K562 (cell line): Measurements from ENCODE around the gene STK4. TPM values are rescaled to one million over a fixed set of nuclear protein-coding genes. Genes with fewer than 3 reads are reported as not detected.

ENCODE experiments used
- ATAC-seq: fragments of 200-7000 bp; cut with Tn5 transposase; 3 replicates; pipeline ENCODE4 v1.9.1; 2020; ENCODE audit warnings: moderate library complexity
- BruUV-seq: library from RNA; stranded (reverse); fragments of 400-500 nt; replicated peaks from 2 replicates; lab custom pipeline; 2021; lab: Mats Ljungman, UMichigan
- CTCF ChIA-PET: fragments of 300-600 bp; formaldehyde crosslinking; extraction: SDS; loops from one replicate; lab custom pipeline; 2021; ENCODE audit warnings: low intra/inter-chr PET ratio; lab: Yijun Ruan, JAX
- POLR2A ChIA-PET: fragments of 300-600, 350-650 bp; sonication (Branson Sonifier 250); formaldehyde crosslinking; extraction: SDS; loops from one replicate; lab custom pipeline; 2021; ENCODE audit warnings: antibody characterized with exemption, inconsistent platforms; lab: Yijun Ruan, JAX
- DNase-seq, 4 experiments: peaks; one replicate each; pipeline versions ENCODE4 v3.0.0 to v3.0.0-alpha.2; 2011 to 2018; ENCODE audit warnings: low spot score in 3 of 4, mixed read lengths in 3 of 4; ENCODE audit errors: extremely low read depth in 1 of 4
- FAIRE-seq: peaks from 2 replicates; lab custom pipeline; 2011; peaks lifted over from hg19 to GRCh38; lab: Jason Lieb, UNC
- H2AFZ ChIP-seq: 2 replicates; pipeline ENCODE4 v1.6.0; 2011; ENCODE audit warnings: low read depth, low read length, control low read depth, inconsistent platforms
- H3K27ac ChIP-seq: fragments of 200-600 bp; 3 replicates; pipeline ENCODE4 v1.8.0; 2011; ENCODE audit warnings: low read depth, mild to moderate bottlenecking, control low read depth, inconsistent platforms, low read length, moderate library complexity, mixed read lengths; ENCODE audit errors: extremely low read depth
- H3K27me3 ChIP-seq, 2 experiments: fragments of 300-600 bp in 1 of 2; 2 replicates in 1 of 2; 3 replicates in 1 of 2; pipeline versions ENCODE4 v1.6.0 to v1.8.0; 2011; ENCODE audit warnings: inconsistent platforms in 2 of 2, low read length in 2 of 2, mild to moderate bottlenecking in 1 of 2, mixed read lengths in 1 of 2, moderate library complexity in 1 of 2; ENCODE audit not compliant: control insufficient read depth in 2 of 2, insufficient read depth in 2 of 2
- H3K36me3 ChIP-seq: fragments of 300-600 bp; 3 replicates; pipeline ENCODE4 v1.8.0; 2011; ENCODE audit warnings: mild to moderate bottlenecking, low read length, inconsistent platforms; ENCODE audit not compliant: control insufficient read depth, insufficient read depth
- H3K4me1 ChIP-seq, 2 experiments: fragments of 200-600 bp in 1 of 2; replicated peaks in 1 of 2; 2 replicates in 1 of 2; 3 replicates in 1 of 2; pipeline versions ENCODE4 v1.5.1 to v1.8.0; 2011; ENCODE audit warnings: inconsistent platforms in 2 of 2, low read length in 2 of 2, mild to moderate bottlenecking in 1 of 2, mixed read lengths in 1 of 2, moderate library complexity in 1 of 2; ENCODE audit not compliant: control insufficient read depth in 2 of 2, insufficient read depth in 2 of 2
- H3K4me2 ChIP-seq: 2 replicates; pipeline ENCODE4 v1.6.1; 2011; ENCODE audit warnings: low read length, control low read depth, inconsistent platforms, mixed read lengths; ENCODE audit not compliant: insufficient read depth
- H3K4me3 ChIP-seq: fragments of 200-600 bp; sonication (generic), shearing (Covaris generic); 2 replicates; pipeline ENCODE4 v1.5.1; 2016; ENCODE audit warnings: control low read depth, inconsistent platforms
- H3K79me2 ChIP-seq: fragments of 200-600 bp; 3 replicates; pipeline ENCODE4 v1.8.0; 2011; ENCODE audit warnings: low read length, inconsistent platforms; ENCODE audit not compliant: control insufficient read depth, insufficient read depth
- H3K9ac ChIP-seq, 2 experiments: 2 replicates each; pipeline versions ENCODE4 v1.6.0 to v1.6.1; 2011; ENCODE audit warnings: low read depth in 2 of 2, low read length in 2 of 2, control low read depth in 1 of 2, inconsistent platforms in 1 of 2, mild to moderate bottlenecking in 1 of 2, mixed read lengths in 1 of 2; ENCODE audit not compliant: insufficient read depth in 1 of 2
- H3K9me1 ChIP-seq: one replicate; pipeline ENCODE4 v1.6.0; 2011; ENCODE audit warnings: inconsistent platforms, mild to moderate bottlenecking, low read length, moderate library complexity; ENCODE audit not compliant: control insufficient read depth, insufficient read depth
- H3K9me3 ChIP-seq: replicated peaks from 2 replicates; pipeline ENCODE4 v1.5.1; 2011; ENCODE audit warnings: low read depth, low read length, inconsistent platforms; ENCODE audit not compliant: control insufficient read depth, insufficient read depth
- H4K20me1 ChIP-seq: replicated peaks from 2 replicates; pipeline ENCODE4 v1.6.1; 2011; ENCODE audit warnings: low read length, inconsistent platforms, mixed read lengths; ENCODE audit not compliant: control insufficient read depth, insufficient read depth
- CEBPB ChIP-seq: fragments of 450-650 bp; IDR thresholded peaks from 2 replicates; pipeline ENCODE4 v1.6.1; 2016; ENCODE audit warnings: missing genetic modification characterization, missing compliant biosample characterization
- CEBPG ChIP-seq, 3 experiments: fragments of 200-800 bp in 1 of 3; sonication (Bioruptor generic) in 1 of 3; sonication (generic) in 1 of 3; formaldehyde crosslinking in 1 of 3; IDR thresholded peaks in 2 of 3; conservative IDR thresholded peaks in 1 of 3; 2 replicates each; pipeline versions ENCODE4 v1.6.1 to v1.8.0; 2016 to 2022; ENCODE audit warnings: missing compliant biosample characterization in 2 of 3, missing genetic modification characterization in 2 of 3, mild to moderate bottlenecking in 1 of 3, missing genetic modification reagents in 1 of 3
- GATA2 ChIP-seq: sonication (generic); formaldehyde crosslinking; IDR thresholded peaks from 2 replicates; pipeline ENCODE4 v1.4.0; 2020; ENCODE audit warnings: mild to moderate bottlenecking, missing genetic modification reagents
- GTF3C2 ChIP-seq: IDR thresholded peaks from 3 replicates; pipeline ENCODE4 v1.6.1; 2011; ENCODE audit warnings: borderline replicate concordance, mild to moderate bottlenecking, moderate library complexity; ENCODE audit not compliant: insufficient read length; ENCODE audit errors: extremely low read depth
- PCBP2 ChIP-seq: fragments of 200-400 bp; formaldehyde crosslinking; IDR thresholded peaks from 2 replicates; pipeline ENCODE4 v1.6.1; 2018; ENCODE audit warnings: low read length, low read depth, mild to moderate bottlenecking, moderate library complexity; ENCODE audit not compliant: poor library complexity, severe bottlenecking
- SRSF1 ChIP-seq: fragments of 200-400 bp; formaldehyde crosslinking; IDR thresholded peaks from 2 replicates; pipeline ENCODE4 v1.6.1; 2017; ENCODE audit warnings: mild to moderate bottlenecking, low read depth, low read length, moderate library complexity
- XRCC4 ChIP-seq: IDR thresholded peaks from one replicate; pipeline ENCODE4 v1.6.1; 2011; ENCODE audit not compliant: insufficient read depth, insufficient read length; ENCODE audit errors: extremely low read depth
- XRCC5 ChIP-seq: fragments of 200-400 bp; formaldehyde crosslinking; IDR thresholded peaks from 2 replicates; pipeline ENCODE4 v1.6.1; 2017; ENCODE audit warnings: low read depth, mild to moderate bottlenecking, low read length
- ZNF507 ChIP-seq: conservative IDR thresholded peaks from 2 replicates; pipeline ENCODE4 v1.6.1; 2017; ENCODE audit warnings: missing genetic modification characterization, missing compliant biosample characterization
- ZNF512 ChIP-seq: IDR thresholded peaks from 2 replicates; pipeline ENCODE4 v1.6.1; 2016; ENCODE audit warnings: missing genetic modification characterization, missing compliant biosample characterization
- ZNF57 ChIP-seq: fragments of 450-650 bp; formaldehyde crosslinking; IDR thresholded peaks from 2 replicates; pipeline ENCODE4 v1.4.0; 2020; ENCODE audit warnings: mild to moderate bottlenecking, moderate library complexity
- ZNF586 ChIP-seq: fragments of 450-650 bp; formaldehyde crosslinking; conservative IDR thresholded peaks from 2 replicates; pipeline ENCODE4 v1.4.0; 2020; ENCODE audit warnings: mild to moderate bottlenecking, moderate library complexity
- ZNF707 ChIP-seq: fragments of 250-450 bp; sonication (Bioruptor Pico); conservative IDR thresholded peaks from 2 replicates; pipeline ENCODE4 v1.8.0; 2022; ENCODE audit warnings: inconsistent platforms, mild to moderate bottlenecking, moderate library complexity
- ZNF764 ChIP-seq: fragments of 250-450 bp; sonication (Bioruptor Pico); IDR thresholded peaks from 2 replicates; pipeline ENCODE4 v1.4.0; 2020; ENCODE audit warnings: low read depth, mild to moderate bottlenecking, moderate library complexity
- WGBS: fragments of 100-300 bp; shearing (Covaris generic); methylation state at CpG from one replicate; pipeline ENCODE4 v1.1.6; 2016; ENCODE audit warnings: low coverage, mixed read lengths; ENCODE audit not compliant: insufficient coverage; ENCODE audit errors: missing lambda C conversion rate; 5-methylcytosine and 5-hydroxymethylcytosine counted together
- in situ Hi-C: fragments of 300-500 bp; cut with MboI; formaldehyde crosslinking; loops from 4 replicates; pipeline ENCODE4 v1.15.0; 2018; ENCODE audit warnings: inconsistent platforms, mixed read lengths
- intact Hi-C: fragments of 100-400 bp; cut with micrococcal nuclease; formaldehyde crosslinking; loops from 2 replicates; pipeline ENCODE4 v1.14.2; 2022
- polyA plus RNA-seq, 8 experiments: library from polyadenylated mRNA; depleted of rRNA in 4 of 8; stranded (reverse) in 5 of 8; unstranded in 3 of 8; fragments of >200 nt; fragmentation: Nextera tagmentation in 2 of 8; fragmentation: Illumina TruSeq in 1 of 8; extraction: Ambion mirVana in 2 of 8; extraction: Trizol in 1 of 8; gene quantifications; 2 replicates each; pipeline versions ENCODE4 v1.2.1 to v1.2.3, GENCODE V29; 2011 to 2014; ENCODE audit warnings: inconsistent platforms in 1 of 8, missing spikeins in 1 of 8
- total RNA-seq, 7 experiments: library from RNA; depleted of rRNA in 6 of 7; stranded (reverse); fragments of >200 nt in 6 of 7; fragmentation: Illumina TruSeq in 2 of 7; extraction: Trizol in 2 of 7; gene quantifications; 2 replicates each; pipeline versions ENCODE4 v1.2.1 to v1.2.3, GENCODE V29; 2011 to 2021; ENCODE audit warnings: low replicate concordance in 1 of 7

The STK4 gene
- total and polyA plus RNA-seq, 9 of the 15 experiments (the other 6 are each of a cell fraction or from before 2014, with no cell fraction given) = 11.9 to 30.6 (median 22.2) TPM

- Histone ChIP-seq H3K27me3 (no peaks in the 10 kb centered on the region), H3K79me2 (no peaks in the 10 kb centered on the region), H3K36me3 (peaks cover 26% of the 10 kb centered on the region; the same call in 2 of the 3 replicates), H3K9me1 (no peaks in the 10 kb centered on the region), H3K4me3 (no peak overlapping the region), H2AFZ (no peak overlapping the region), H3K27ac (no peak overlapping the region), H4K20me1 (no peaks in the 10 kb centered on the region), H3K9ac (no peak overlapping the region), H3K4me1 (no peaks in the 10 kb centered on the region), H3K4me2 (no peak overlapping the region), H3K9me3 (no peaks in the 10 kb centered on the region)
- ChIA-PET POLR2A (interaction anchor here (1.3 to 1.8 kb wide), 3 partner anchors 8 to 54 kb away, joined by 3 to 5 read pairs (median 4); no protein-coding TSS in a partner anchor), CTCF (no interaction called here)
- ATAC-seq (no peak), DNase-seq (no peak), FAIRE-seq (no peak)
- 75% methylated on average over 3 of the region's 3 CpGs for WGBS
- BruUV-seq = no TSS peak
- in situ Hi-C loops (no loop called here), intact Hi-C loops (no loop called here)
- TF ChIP-seq CEBPB (tag) = peak; percentile 87
- TF ChIP-seq ZNF57 (CRISPR knock-in tag) = no peak
- no peak for TF ChIP-seq GATA2 (CRISPR knock-in tag)
- no peak for TF ChIP-seq XRCC4
- no peak for TF ChIP-seq ZNF586 (CRISPR knock-in tag)
- no peak for TF ChIP-seq ZNF764 (CRISPR knock-in tag)
- no peak for TF ChIP-seq ZNF707
- no peak for TF ChIP-seq SRSF1
- no peak for TF ChIP-seq XRCC5
- no peak for TF ChIP-seq PCBP2
- TF ChIP-seq CEBPG (CRISPR knock-in tag; IDR thresholded peaks at IDR 0.05) = no peak
- TF ChIP-seq CEBPG (tag; conservative IDR thresholded peaks at IDR 0.05 in 1 of 2, IDR thresholded peaks at IDR 0.05 in 1 of 2) = peak; percentile 64 to 89
- TF ChIP-seq ZNF512 (tag) = no peak
- no peak for TF ChIP-seq GTF3C2
- no peak for TF ChIP-seq ZNF507 (tag)
Measured at GRCh38 chr20:45051204-45052060, 85.1 kb downstream of the STK4 start.
